ENCODE data around the gene FNTB.

Gene FNTB

GRCh38 chr14:64942531-64943111, 44.1 kb upstream of the FNTB start, which contains the start of gene GPX2:
Gene GPX2 (minus strand): TSS chr14:64942745. CDS start chr14:64942726, 19 bp downstream.
- DNase-seq (ENCODE audit: low read depth in 2 of 2): no peak
- no peak within 1 kb of the TSS for H3K4me3 ChIP-seq (replicated peaks in 1 of 2; ENCODE audit: low read depth in 2 of 2, low read length in 2 of 2)
- TF ChIP-seq CTCF (IDR thresholded peaks at IDR 0.05; ENCODE audit: low read depth, low read length): no peak

GRCh38 chr14:64943556-64943955, 43.1 kb upstream of the FNTB start:
- DNase-seq (ENCODE audit: low read depth in 2 of 2): no peak
- TF ChIP-seq CTCF (IDR thresholded peaks at IDR 0.05; ENCODE audit: low read depth, low read length): no peak
- no peak overlapping the region for H3K4me3 ChIP-seq (replicated peaks in 1 of 2; ENCODE audit: low read depth in 2 of 2, low read length in 2 of 2)

GRCh38 chr14:64944041-64944440, 42.7 kb upstream of the FNTB start:
- DNase-seq (ENCODE audit: low read depth in 2 of 2): no peak
- H3K4me3 ChIP-seq (replicated peaks in 1 of 2; ENCODE audit: low read depth in 2 of 2, low read length in 2 of 2): no peak overlapping the region
- no peak for TF ChIP-seq CTCF (IDR thresholded peaks at IDR 0.05; ENCODE audit: low read depth, low read length)

- no peak for TF ChIP-seq CTCF (IDR thresholded peaks at IDR 0.05; ENCODE audit: low read depth, low read length)
- H3K4me3 ChIP-seq (replicated peaks in 1 of 2; ENCODE audit: low read depth in 2 of 2, low read length in 2 of 2): no peak overlapping the region
- DNase-seq (ENCODE audit: low read depth in 2 of 2): no peak
Observed at GRCh38 chr14:64944861-64945260, 41.8 kb upstream of the FNTB start.

GRCh38 chr14:64945431-64946178, 41.1 kb upstream of the FNTB start:
- no peak overlapping the region for H3K4me3 ChIP-seq (replicated peaks in 1 of 2; ENCODE audit: low read depth in 2 of 2, low read length in 2 of 2)
- no peak for TF ChIP-seq CTCF (IDR thresholded peaks at IDR 0.05; ENCODE audit: low read depth, low read length)

GRCh38 chr14:64946310-64947045, 40.2 kb upstream of the FNTB start:
- no peak for DNase-seq (ENCODE audit: low read depth in 2 of 2)
- H3K4me3 ChIP-seq (replicated peaks in 1 of 2; ENCODE audit: low read depth in 2 of 2, low read length in 2 of 2): no peak overlapping the region
- no peak for TF ChIP-seq CTCF (IDR thresholded peaks at IDR 0.05; ENCODE audit: low read depth, low read length)

More at GRCh38 chr14:64945431-64946178, 41.1 kb upstream of the FNTB start:
- DNase-seq (ENCODE audit: low read depth in 2 of 2): no peak
